Ishikawa (cell line): Measurements from ENCODE around the gene MACROD2.

Source experiments
- CEBPB ChIP-seq: IDR thresholded peaks from 2 replicates; pipeline ENCODE4 v1.6.1; 2012
- CREB1 ChIP-seq: IDR thresholded peaks from 2 replicates; pipeline ENCODE4 v1.6.1; 2012; ENCODE audit warnings: low read depth
- EGR1 ChIP-seq: IDR thresholded peaks from 2 replicates; pipeline ENCODE4 v1.6.1; 2012
- EP300 ChIP-seq: IDR thresholded peaks from 2 replicates; pipeline ENCODE4 v1.6.1; 2012; ENCODE audit warnings: borderline replicate concordance
- FOXM1 ChIP-seq: IDR thresholded peaks from 2 replicates; pipeline ENCODE4 v1.6.1; 2012; ENCODE audit warnings: low read depth, borderline replicate concordance
- NFIC ChIP-seq: IDR thresholded peaks from 2 replicates; pipeline ENCODE4 v1.6.1; 2012
- RAD21 ChIP-seq: IDR thresholded peaks from 2 replicates; pipeline ENCODE4 v1.6.1; 2012; ENCODE audit warnings: low read depth
- TAF1 ChIP-seq: IDR thresholded peaks from 2 replicates; pipeline ENCODE4 v1.6.1; 2012; ENCODE audit warnings: low read depth, mild to moderate bottlenecking
- TCF12 ChIP-seq: IDR thresholded peaks from 2 replicates; pipeline ENCODE4 v1.6.1; 2012; ENCODE audit warnings: low read depth
- TEAD4 ChIP-seq: IDR thresholded peaks from 2 replicates; pipeline ENCODE4 v1.6.1; 2012
- YY1 ChIP-seq: IDR thresholded peaks from 2 replicates; pipeline ENCODE4 v1.6.1; 2012; ENCODE audit warnings: low read depth
- TF ChIP-seq, protein P1 (sequence below): IDR thresholded peaks from 2 replicates; pipeline ENCODE4 v1.6.1; 2012
- TF ChIP-seq, protein P2 (sequence below): IDR thresholded peaks from 2 replicates; pipeline ENCODE4 v1.6.1; 2012; ENCODE audit warnings: low read depth, mild to moderate bottlenecking
- TF ChIP-seq, protein P3 (sequence below): IDR thresholded peaks from 2 replicates; pipeline ENCODE4 v1.6.1; 2012

DNA sequence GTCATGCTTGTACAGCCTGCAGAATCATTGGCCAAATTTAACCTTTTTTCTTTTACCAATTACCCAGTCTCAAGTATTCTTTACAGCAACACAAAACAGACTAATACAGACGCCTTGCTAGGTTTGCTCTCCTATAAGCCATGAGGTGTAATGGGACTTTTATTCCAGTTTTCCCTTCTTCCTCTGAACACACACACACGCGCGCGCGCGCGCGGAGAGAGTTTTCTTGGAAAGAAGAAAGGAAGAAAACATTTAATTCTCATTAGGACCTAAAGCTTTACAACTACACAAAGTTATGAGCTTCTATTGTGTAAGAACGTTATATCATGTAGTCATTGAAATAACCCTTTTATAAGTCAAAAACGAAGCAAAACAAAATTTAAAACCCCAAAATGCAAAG lies 1023.6 kb downstream of the MACROD2 start:
- TF ChIP-seq, protein P1, sequence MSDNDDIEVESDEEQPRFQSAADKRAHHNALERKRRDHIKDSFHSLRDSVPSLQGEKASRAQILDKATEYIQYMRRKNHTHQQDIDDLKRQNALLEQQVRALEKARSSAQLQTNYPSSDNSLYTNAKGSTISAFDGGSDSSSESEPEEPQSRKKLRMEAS: no peak
- TF ChIP-seq EP300 (no peak), YY1 (no peak), TEAD4 (no peak), RAD21 (no peak), CREB1 (no peak), FOXM1 (no peak), EGR1 (no peak), TAF1 (no peak), NFIC (no peak), CEBPB (no peak), TCF12 (no peak)
- TF ChIP-seq, protein P2, sequence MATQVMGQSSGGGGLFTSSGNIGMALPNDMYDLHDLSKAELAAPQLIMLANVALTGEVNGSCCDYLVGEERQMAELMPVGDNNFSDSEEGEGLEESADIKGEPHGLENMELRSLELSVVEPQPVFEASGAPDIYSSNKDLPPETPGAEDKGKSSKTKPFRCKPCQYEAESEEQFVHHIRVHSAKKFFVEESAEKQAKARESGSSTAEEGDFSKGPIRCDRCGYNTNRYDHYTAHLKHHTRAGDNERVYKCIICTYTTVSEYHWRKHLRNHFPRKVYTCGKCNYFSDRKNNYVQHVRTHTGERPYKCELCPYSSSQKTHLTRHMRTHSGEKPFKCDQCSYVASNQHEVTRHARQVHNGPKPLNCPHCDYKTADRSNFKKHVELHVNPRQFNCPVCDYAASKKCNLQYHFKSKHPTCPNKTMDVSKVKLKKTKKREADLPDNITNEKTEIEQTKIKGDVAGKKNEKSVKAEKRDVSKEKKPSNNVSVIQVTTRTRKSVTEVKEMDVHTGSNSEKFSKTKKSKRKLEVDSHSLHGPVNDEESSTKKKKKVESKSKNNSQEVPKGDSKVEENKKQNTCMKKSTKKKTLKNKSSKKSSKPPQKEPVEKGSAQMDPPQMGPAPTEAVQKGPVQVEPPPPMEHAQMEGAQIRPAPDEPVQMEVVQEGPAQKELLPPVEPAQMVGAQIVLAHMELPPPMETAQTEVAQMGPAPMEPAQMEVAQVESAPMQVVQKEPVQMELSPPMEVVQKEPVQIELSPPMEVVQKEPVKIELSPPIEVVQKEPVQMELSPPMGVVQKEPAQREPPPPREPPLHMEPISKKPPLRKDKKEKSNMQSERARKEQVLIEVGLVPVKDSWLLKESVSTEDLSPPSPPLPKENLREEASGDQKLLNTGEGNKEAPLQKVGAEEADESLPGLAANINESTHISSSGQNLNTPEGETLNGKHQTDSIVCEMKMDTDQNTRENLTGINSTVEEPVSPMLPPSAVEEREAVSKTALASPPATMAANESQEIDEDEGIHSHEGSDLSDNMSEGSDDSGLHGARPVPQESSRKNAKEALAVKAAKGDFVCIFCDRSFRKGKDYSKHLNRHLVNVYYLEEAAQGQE: no peak
- TF ChIP-seq, protein P3, sequence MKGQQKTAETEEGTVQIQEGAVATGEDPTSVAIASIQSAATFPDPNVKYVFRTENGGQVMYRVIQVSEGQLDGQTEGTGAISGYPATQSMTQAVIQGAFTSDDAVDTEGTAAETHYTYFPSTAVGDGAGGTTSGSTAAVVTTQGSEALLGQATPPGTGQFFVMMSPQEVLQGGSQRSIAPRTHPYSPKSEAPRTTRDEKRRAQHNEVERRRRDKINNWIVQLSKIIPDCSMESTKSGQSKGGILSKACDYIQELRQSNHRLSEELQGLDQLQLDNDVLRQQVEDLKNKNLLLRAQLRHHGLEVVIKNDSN: no peak
